ENCODE data around the gene TAS2R8. TPM values are rescaled to one million over a fixed set of nuclear protein-coding genes. Genes with fewer than 3 reads are reported as not detected.
A peak's percentile ranks its signal among the peaks of the same experiment; 100 is the strongest.
"Not testable (repeated sequence)": the region's sequence is repeated elsewhere in the genome, so short reads cannot be mapped to it uniquely, and the experiment has no call there.

Gene TAS2R8
- total RNA-seq, 4 donors from 2014 or later: 0.49 TPM; not detected in 3

DNA sequence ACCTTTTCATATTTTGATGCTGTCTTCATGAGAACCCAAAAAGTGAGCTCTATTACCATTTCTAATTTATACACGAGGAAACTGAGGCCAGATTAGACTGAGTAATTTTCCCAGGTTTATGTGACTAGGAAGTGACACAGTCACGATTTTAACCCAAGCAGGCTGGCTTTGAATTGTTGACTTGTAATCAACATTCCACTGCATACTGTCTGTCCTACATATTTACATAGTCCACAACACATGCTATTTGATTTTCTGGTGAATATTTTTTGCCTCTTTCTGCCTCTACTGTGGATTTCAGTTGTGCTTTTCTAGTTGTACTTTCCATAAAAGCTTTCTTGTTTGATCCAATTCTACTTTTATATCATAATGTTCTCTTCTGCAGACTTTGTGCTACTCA, 12.9 kb downstream of the TAS2R8 start:
- no peaks in the 10 kb centered on the region for H3K27me3 ChIP-seq
- H3K36me3 ChIP-seq: no peaks in the 10 kb centered on the region
- intact Hi-C loops (cut with DNase I; ENCODE audit: low total_unique reads): no loop called here
- TF ChIP-seq POLR2A (IDR thresholded peaks at IDR 0.05) (no peak), CTCF (IDR thresholded peaks at IDR 0.05) (no peak)
- H3K9me3 ChIP-seq: no peaks in the 10 kb centered on the region
- no peak for DNase-seq
- no peak overlapping the region for H3K4me3 ChIP-seq
- no peak overlapping the region for H3K27ac ChIP-seq
- H3K4me1 ChIP-seq: no peaks in the 10 kb centered on the region

DNA sequence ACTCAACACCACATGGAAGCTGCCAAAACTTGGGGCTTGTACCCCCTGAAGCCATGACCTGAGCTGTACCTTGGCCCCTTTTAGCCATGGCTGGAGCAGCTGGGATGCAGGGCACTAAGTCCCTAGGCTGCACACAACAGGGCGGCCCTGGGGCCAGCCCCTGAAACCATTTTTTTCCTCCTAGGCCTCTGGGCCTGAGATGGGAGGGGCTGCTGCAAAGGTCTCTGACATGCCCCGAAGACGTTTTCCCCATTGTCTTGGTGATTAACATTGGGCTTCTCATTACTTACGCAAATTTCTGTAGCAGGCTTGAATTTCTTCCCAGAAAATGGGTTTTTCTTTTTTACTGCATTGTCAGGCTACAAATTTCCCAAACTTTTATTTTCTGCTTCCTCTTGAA, 15.3 kb downstream of the TAS2R8 start:
- intact Hi-C loops (cut with DNase I; ENCODE audit: low total_unique reads); H3K27ac ChIP-seq; H3K4me3 ChIP-seq; H3K36me3 ChIP-seq; H3K9me3 ChIP-seq; H3K4me1 ChIP-seq; H3K27me3 ChIP-seq; DNase-seq: not testable (repeated sequence)

DNA sequence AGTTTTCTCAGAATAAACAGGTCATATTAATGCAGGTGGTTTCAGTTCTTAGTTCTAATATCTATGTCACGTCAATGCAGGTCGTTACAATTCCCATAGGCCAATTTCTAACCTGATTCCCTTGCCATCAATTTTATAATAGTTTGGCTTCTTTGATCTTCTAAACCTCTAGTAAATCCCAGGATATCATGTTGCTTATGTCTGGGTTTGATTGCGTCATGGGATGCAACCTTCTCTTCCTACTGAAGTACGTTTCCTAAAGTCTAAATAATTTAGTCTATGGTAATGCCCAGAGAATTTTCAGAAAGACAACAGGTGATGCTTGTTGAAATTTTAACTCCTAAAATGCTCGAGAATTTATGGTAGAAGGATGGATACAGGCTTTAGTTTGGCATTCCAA, 23.8 kb downstream of the TAS2R8 start:
- H3K27me3 ChIP-seq: no peaks in the 10 kb centered on the region
- H3K27ac ChIP-seq: no peak overlapping the region
- no peaks in the 10 kb centered on the region for H3K4me1 ChIP-seq
- H3K9me3 ChIP-seq: no peaks in the 10 kb centered on the region
- H3K36me3 ChIP-seq: no peaks in the 10 kb centered on the region
- intact Hi-C loops (cut with DNase I; ENCODE audit: low total_unique reads): no loop called here
- H3K4me3 ChIP-seq: no peak overlapping the region
- no peak for DNase-seq
- TF ChIP-seq POLR2A (IDR thresholded peaks at IDR 0.05): no peak
- TF ChIP-seq CTCF (IDR thresholded peaks at IDR 0.05): no peak

DNA sequence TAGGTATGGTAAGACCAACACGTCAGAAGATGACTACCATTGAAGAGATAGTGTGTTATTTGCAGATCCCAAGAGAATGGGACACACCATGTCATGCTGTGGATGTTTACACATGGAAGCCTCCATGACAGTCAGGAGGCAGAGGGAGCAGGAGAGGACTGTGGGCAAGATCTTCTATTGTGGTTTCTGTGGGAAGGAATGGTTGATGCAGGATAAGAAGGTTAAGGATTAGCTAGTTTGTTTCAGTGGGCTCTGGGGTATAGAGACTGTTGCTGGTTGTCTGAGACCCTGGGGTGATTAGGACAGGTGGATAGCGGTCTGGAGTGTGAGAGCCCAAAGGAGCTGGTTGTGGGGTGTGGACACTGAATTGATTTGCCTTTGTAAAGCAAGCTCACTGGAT, 28.0 kb downstream of the TAS2R8 start:
- intact Hi-C loops (cut with DNase I; ENCODE audit: low total_unique reads): loop anchor here (10.0 kb wide), 1 partner anchor 706 kb away; no protein-coding TSS in a partner anchor
- no peak overlapping the region for H3K27ac ChIP-seq
- no peak overlapping the region for H3K4me3 ChIP-seq

GRCh38 chr12:10771132-10771733, 35.9 kb downstream of the TAS2R8 start:
- Histone ChIP-seq H3K9me3 (no peaks in the 10 kb centered on the region), H3K27ac (no peak overlapping the region), H3K27me3 (no peaks in the 10 kb centered on the region), H3K4me1 (no peaks in the 10 kb centered on the region), H3K36me3 (no peaks in the 10 kb centered on the region), H3K4me3 (no peak overlapping the region)
- no peak for DNase-seq
- no peak for TF ChIP-seq POLR2A (IDR thresholded peaks at IDR 0.05)
- TF ChIP-seq CTCF (IDR thresholded peaks at IDR 0.05): peak; percentile 52 to 72 (median 62)
- intact Hi-C loops (cut with DNase I; ENCODE audit: low total_unique reads): loop anchor here (10.0 kb wide), 1 partner anchor 714 kb away; no protein-coding TSS in a partner anchor

More for the DNA sequence above, 28.0 kb downstream of the TAS2R8 start:
- DNase-seq: no peak
- Histone ChIP-seq H3K27me3 (no peaks in the 10 kb centered on the region), H3K9me3 (no peaks in the 10 kb centered on the region), H3K4me1 (no peaks in the 10 kb centered on the region), H3K36me3 (no peaks in the 10 kb centered on the region)
- TF ChIP-seq POLR2A (IDR thresholded peaks at IDR 0.05) (no peak), CTCF (IDR thresholded peaks at IDR 0.05) (no peak)

DNA sequence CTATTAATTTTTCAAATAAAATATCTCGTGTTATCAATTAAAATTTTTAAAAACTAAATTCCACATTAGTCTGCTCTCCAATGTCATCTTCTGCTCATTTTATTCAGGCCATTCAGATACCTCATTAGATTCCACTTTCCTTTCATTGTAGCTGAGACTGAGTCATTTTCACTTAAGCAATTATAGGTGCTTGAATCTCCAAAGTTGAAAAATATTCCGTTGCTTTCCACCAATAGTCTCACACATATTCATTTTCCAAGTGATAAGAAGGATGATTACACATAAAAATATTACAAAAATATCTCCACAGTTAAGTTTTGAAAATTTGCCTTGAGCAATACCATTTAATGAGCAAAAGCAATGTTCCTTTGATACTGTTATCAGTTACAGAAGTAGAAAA, 47.4 kb downstream of the TAS2R8 start:
- TF ChIP-seq CTCF (IDR thresholded peaks at IDR 0.05) (no peak), POLR2A (IDR thresholded peaks at IDR 0.05) (no peak)
- DNase-seq: no peak
- intact Hi-C loops (cut with DNase I; ENCODE audit: low total_unique reads): no loop called here
- peaks cover 0 to 5% of the 10 kb centered on the region in 2 donors for H3K9me3 ChIP-seq
- H3K27me3 ChIP-seq: no peaks in the 10 kb centered on the region
- H3K36me3 ChIP-seq: no peaks in the 10 kb centered on the region
- no peak overlapping the region for H3K27ac ChIP-seq
- no peaks in the 10 kb centered on the region for H3K4me1 ChIP-seq
- H3K4me3 ChIP-seq: no peak overlapping the region

Data from uterus (tissue), 4 donors.